Astrocyte (in vitro differentiated cells and primary cell): Measurements from ENCODE around the gene FBN2. TPM values are rescaled to one million over a fixed set of nuclear protein-coding genes. Genes with fewer than 3 reads are reported as not detected.

Experiments used
- DNase-seq: peaks from one replicate; pipeline ENCODE4 v3.0.0-alpha.2; 2010; ENCODE audit warnings: low read depth
- FAIRE-seq: peaks from 2 replicates; lab custom pipeline; 2011; peaks lifted over from hg19 to GRCh38; lab: Jason Lieb, UNC
- H2AFZ ChIP-seq: 2 replicates; pipeline ENCODE4 v1.6.0; 2012; ENCODE audit warnings: low read depth, low read length, inconsistent platforms
- H3K27ac ChIP-seq: 2 replicates; pipeline ENCODE4 v1.5.1; 2011; ENCODE audit warnings: low read depth, low read length, inconsistent platforms
- H3K27me3 ChIP-seq: 2 replicates; pipeline ENCODE4 v1.6.0; 2011; ENCODE audit warnings: low read length, inconsistent platforms; ENCODE audit not compliant: insufficient read depth
- H3K36me3 ChIP-seq: 2 replicates; pipeline ENCODE4 v1.5.1; 2011; ENCODE audit warnings: low read length, inconsistent platforms; ENCODE audit not compliant: insufficient read depth
- H3K4me1 ChIP-seq: 2 replicates; pipeline ENCODE4 v1.5.1; 2011; ENCODE audit warnings: low read length, inconsistent platforms; ENCODE audit not compliant: insufficient read depth
- H3K4me2 ChIP-seq: 2 replicates; pipeline ENCODE4 v1.6.0; 2012; ENCODE audit warnings: low read length, inconsistent platforms
- H3K4me3 ChIP-seq: 2 replicates; pipeline ENCODE4 v1.5.1; 2011; ENCODE audit warnings: low read depth, mild to moderate bottlenecking, low read length, inconsistent platforms; ENCODE audit not compliant: insufficient read depth
- H3K79me2 ChIP-seq: 2 replicates; pipeline ENCODE4 v1.6.0; 2012; ENCODE audit warnings: mild to moderate bottlenecking, low read length, inconsistent platforms; ENCODE audit not compliant: insufficient read depth
- H3K9ac ChIP-seq: 2 replicates; pipeline ENCODE4 v1.6.0; 2012; ENCODE audit warnings: mild to moderate bottlenecking, low read length, inconsistent platforms
- H3K9me3 ChIP-seq: 2 replicates; pipeline ENCODE4 v1.5.1; 2012; ENCODE audit warnings: low read depth, mild to moderate bottlenecking, low read length, inconsistent platforms; ENCODE audit not compliant: insufficient read depth
- H4K20me1 ChIP-seq: 2 replicates; pipeline ENCODE4 v1.6.0; 2012; ENCODE audit warnings: low read length, inconsistent platforms; ENCODE audit not compliant: insufficient read depth
- H3K27ac Mint-ChIP-seq: one replicate; pipeline ENCODE4 v1.8.0; 2021; ENCODE audit warnings: mild to moderate bottlenecking, mixed read lengths; ENCODE audit not compliant: unreplicated experiment
- H3K27me3 Mint-ChIP-seq: one replicate; pipeline ENCODE4 v1.8.0; 2021; ENCODE audit warnings: low read depth, mixed read lengths; ENCODE audit not compliant: unreplicated experiment
- H3K36me3 Mint-ChIP-seq: one replicate; pipeline ENCODE4 v1.8.0; 2021; ENCODE audit warnings: low read depth, mixed read lengths; ENCODE audit not compliant: unreplicated experiment
- H3K4me1 Mint-ChIP-seq: one replicate; pipeline ENCODE4 v1.8.0; 2021; ENCODE audit warnings: low read depth, mixed read lengths; ENCODE audit not compliant: unreplicated experiment
- H3K4me3 Mint-ChIP-seq: one replicate; pipeline ENCODE4 v1.8.0; 2021; ENCODE audit warnings: mild to moderate bottlenecking, moderate library complexity, mixed read lengths; ENCODE audit not compliant: unreplicated experiment
- H3K9me3 Mint-ChIP-seq: one replicate; pipeline ENCODE4 v1.8.0; 2021; ENCODE audit warnings: mild to moderate bottlenecking, mixed read lengths; ENCODE audit not compliant: unreplicated experiment
- CTCF ChIP-seq: IDR thresholded peaks from 2 replicates; pipeline ENCODE4 v1.5.1; 2011; ENCODE audit warnings: low read depth, mild to moderate bottlenecking, inconsistent platforms, low read length, moderate library complexity; ENCODE audit not compliant: insufficient read depth
- EZH2 ChIP-seq: IDR thresholded peaks from 2 replicates; pipeline ENCODE4 v1.6.1; 2012; ENCODE audit warnings: mild to moderate bottlenecking, low read length, inconsistent platforms; ENCODE audit not compliant: insufficient read depth
- total RNA-seq: library from RNA; stranded (reverse); gene quantifications from 2 replicates; pipeline ENCODE4 v1.2.1, GENCODE V29; 2021

The FBN2 gene
- total RNA-seq, 1 donor from 2014 or later, result 176 TPM

- no peaks in the 10 kb centered on the region for H3K79me2 ChIP-seq
- H3K36me3 Mint-ChIP-seq, result peaks cover 14% of the 10 kb centered on the region
- no peak overlapping the region for H2AFZ ChIP-seq
- H3K9ac ChIP-seq, result no peak overlapping the region
- H3K27ac Mint-ChIP-seq, result no peak overlapping the region
- no peaks in the 10 kb centered on the region for H3K4me1 ChIP-seq
- H3K4me2 ChIP-seq, result no peak overlapping the region
- no peaks in the 10 kb centered on the region for H4K20me1 ChIP-seq
- no peak overlapping the region for H3K4me3 ChIP-seq
- FAIRE-seq, result no peak
- no peaks in the 10 kb centered on the region for H3K36me3 ChIP-seq
- no peak for DNase-seq
- no peaks in the 10 kb centered on the region for H3K9me3 ChIP-seq
- no peaks in the 10 kb centered on the region for H3K9me3 Mint-ChIP-seq
- no peaks in the 10 kb centered on the region for H3K27me3 Mint-ChIP-seq
- TF ChIP-seq EZH2 (no peak), CTCF (no peak)
- H3K4me3 Mint-ChIP-seq, result no peak overlapping the region
- no peaks in the 10 kb centered on the region for H3K4me1 Mint-ChIP-seq
- no peaks in the 10 kb centered on the region for H3K27me3 ChIP-seq
- no peak overlapping the region for H3K27ac ChIP-seq
These were observed 138.9 kb downstream of the FBN2 start for GRCh38 chr5:128399111-128399510.

- no peak overlapping the region for H3K4me3 Mint-ChIP-seq
- H3K4me1 Mint-ChIP-seq, result no peaks in the 10 kb centered on the region
- H2AFZ ChIP-seq, result no peak overlapping the region
- FAIRE-seq (no peak), DNase-seq (no peak)
- H3K9ac ChIP-seq, result no peak overlapping the region
- H4K20me1 ChIP-seq, result no peaks in the 10 kb centered on the region
- H3K9me3 Mint-ChIP-seq, result no peaks in the 10 kb centered on the region
- no peaks in the 10 kb centered on the region for H3K9me3 ChIP-seq
- H3K4me1 ChIP-seq, result no peaks in the 10 kb centered on the region
- no peak overlapping the region for H3K27ac Mint-ChIP-seq
- no peaks in the 10 kb centered on the region for H3K79me2 ChIP-seq
- H3K36me3 Mint-ChIP-seq, result peaks cover 12% of the 10 kb centered on the region
- TF ChIP-seq CTCF (no peak), EZH2 (no peak)
- H3K4me3 ChIP-seq, result no peak overlapping the region
- no peaks in the 10 kb centered on the region for H3K27me3 Mint-ChIP-seq
- H3K27me3 ChIP-seq, result no peaks in the 10 kb centered on the region
- H3K4me2 ChIP-seq, result no peak overlapping the region
- H3K27ac ChIP-seq, result no peak overlapping the region
- no peaks in the 10 kb centered on the region for H3K36me3 ChIP-seq
These were observed 140.2 kb downstream of the FBN2 start for GRCh38 chr5:128397876-128398275.

DNA sequence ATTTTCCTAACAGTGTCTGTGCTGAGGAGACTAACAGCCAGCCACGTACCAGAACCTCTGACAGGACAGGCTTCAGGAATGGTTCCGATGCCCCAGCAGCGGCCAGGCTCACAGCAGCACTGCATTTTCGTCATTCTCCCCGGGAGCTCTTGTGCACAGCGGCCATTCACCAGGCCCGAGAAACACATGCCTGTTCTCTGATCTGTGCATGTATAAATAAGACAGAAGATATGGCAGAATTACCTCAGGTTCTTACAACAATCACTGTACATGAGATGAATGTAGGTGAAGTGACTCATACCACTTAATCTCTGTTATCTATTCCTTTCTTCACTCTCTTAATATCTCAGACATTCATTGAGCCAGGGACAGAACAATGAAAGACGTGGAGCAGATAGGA is 143.0 kb downstream of the FBN2 start:
- Mint-ChIP-seq H3K9me3 (no peaks in the 10 kb centered on the region), H3K27ac (no peak overlapping the region), H3K4me1 (no peaks in the 10 kb centered on the region), H3K4me3 (no peak overlapping the region), H3K36me3 (peaks cover 12% of the 10 kb centered on the region), H3K27me3 (no peaks in the 10 kb centered on the region)
- no peak overlapping the region for H3K27ac ChIP-seq
- DNase-seq (peak; percentile 55), FAIRE-seq (no peak)
- no peak overlapping the region for H3K4me3 ChIP-seq
- H3K9ac ChIP-seq, result no peak overlapping the region
- H3K4me2 ChIP-seq, result no peak overlapping the region
- H3K9me3 ChIP-seq, result no peaks in the 10 kb centered on the region
- no peaks in the 10 kb centered on the region for H3K4me1 ChIP-seq
- TF ChIP-seq CTCF (no peak), EZH2 (no peak)
- no peaks in the 10 kb centered on the region for H3K27me3 ChIP-seq
- H2AFZ ChIP-seq, result no peak overlapping the region
- H3K36me3 ChIP-seq, result no peaks in the 10 kb centered on the region
- no peaks in the 10 kb centered on the region for H4K20me1 ChIP-seq
- no peaks in the 10 kb centered on the region for H3K79me2 ChIP-seq
